ENCODE measurements around the gene KCTD13. TPM values are rescaled to one million over a fixed set of nuclear protein-coding genes. Genes with fewer than 3 reads are reported as not detected.
"Not testable (repeated sequence)": the region's sequence is repeated elsewhere in the genome, so short reads cannot be mapped to it uniquely, and the experiment has no call there.

Gene KCTD13
- total RNA-seq, 1 experiment from 2014 or later = 14.9 TPM

DNA sequence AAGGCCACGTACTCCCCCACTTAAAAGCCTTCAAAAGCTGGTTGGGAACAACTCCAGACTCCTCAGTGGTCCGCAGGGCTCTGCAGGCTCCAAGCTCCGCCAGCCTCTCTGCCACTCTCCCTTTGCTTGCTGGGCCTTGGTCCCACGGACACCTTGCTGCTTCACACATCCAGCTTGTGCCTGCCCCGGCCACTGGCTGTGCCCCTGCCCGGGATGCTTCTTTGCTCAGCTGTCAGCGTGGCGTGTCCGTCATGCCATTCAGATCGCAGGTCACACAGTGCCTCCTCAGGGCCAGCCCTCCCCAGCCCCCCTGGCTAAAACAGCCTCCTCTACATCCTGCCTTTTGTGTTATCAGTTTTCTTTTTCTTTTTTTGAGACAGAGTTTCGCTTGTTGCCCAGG, 13.9 kb downstream of the KCTD13 start:
- no peaks in the 10 kb centered on the region for H3K9me3 ChIP-seq
- H3K4me3 ChIP-seq (ENCODE audit: low read depth, low read length) = no peak overlapping the region
- Mint-ChIP-seq H3K9me3 (ENCODE audit: unreplicated experiment) (no peaks in the 10 kb centered on the region), H3K27me3 (ENCODE audit: insufficient read depth, unreplicated experiment) (no peaks in the 10 kb centered on the region), H3K4me1 (ENCODE audit: low read depth, unreplicated experiment) (peaks cover 9% of the 10 kb centered on the region), H3K4me3 (ENCODE audit: unreplicated experiment) (no peak overlapping the region), H3K36me3 (ENCODE audit: insufficient read depth, unreplicated experiment) (peaks cover 11% of the 10 kb centered on the region), H3K27ac (ENCODE audit: unreplicated experiment) (no peak overlapping the region)
- H3K4me1 ChIP-seq = no peaks in the 10 kb centered on the region
- intact Hi-C loops (cut with micrococcal nuclease; ENCODE audit: unreplicated experiment) = no loop called here
- H3K36me3 ChIP-seq (ENCODE audit: control insufficient read depth, insufficient read depth, low read length) = no peaks in the 10 kb centered on the region
- CTCF ChIA-PET = interaction anchor here (1.0 kb wide), 1 partner anchor 120 kb away, joined by 3 read pairs; no protein-coding TSS in a partner anchor
- no peaks in the 10 kb centered on the region for H3K27me3 ChIP-seq (replicated peaks; ENCODE audit: control insufficient read depth, insufficient read depth, low read length)
- no peak for TF ChIP-seq CTCF (IDR thresholded peaks at IDR 0.05; ENCODE audit: insufficient read depth in 1 of 2, low read depth in 1 of 2, low read length in 1 of 2, severe bottlenecking in 1 of 2, unreplicated experiment in 1 of 2)
- DNase-seq = no peak
- BruUV-seq (replicated peaks) = no TSS peak
- POLR2A ChIA-PET = no interaction called here

DNA sequence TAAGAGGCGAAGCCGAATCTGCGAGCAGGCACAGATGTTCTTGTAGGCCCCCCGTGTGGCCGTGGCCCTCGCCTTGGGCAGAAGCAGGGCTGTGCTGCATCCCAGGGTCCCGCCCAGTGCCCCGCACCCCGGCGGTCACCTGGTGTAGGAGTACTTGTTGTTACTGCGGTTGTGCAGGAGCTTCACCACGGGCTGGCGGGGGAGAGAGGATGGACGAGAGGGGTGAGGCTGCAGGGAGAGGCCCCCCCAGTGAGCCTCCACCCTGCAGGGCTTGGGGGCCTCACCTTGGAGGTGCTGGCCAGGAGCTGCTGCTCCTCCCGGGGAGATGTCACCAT, 14.4 kb downstream of the KCTD13 start:
- no peaks in the 10 kb centered on the region for H3K27me3 Mint-ChIP-seq (ENCODE audit: insufficient read depth, unreplicated experiment)
- no peaks in the 10 kb centered on the region for H3K4me1 ChIP-seq
- no peaks in the 10 kb centered on the region for H3K27me3 ChIP-seq (replicated peaks; ENCODE audit: control insufficient read depth, insufficient read depth, low read length)
- ChIA-PET CTCF (interaction anchor here (1.0 kb wide), 1 partner anchor 121 kb away, joined by 3 read pairs; no protein-coding TSS in a partner anchor), POLR2A (no interaction called here)
- H3K4me1 Mint-ChIP-seq (ENCODE audit: low read depth, unreplicated experiment) = peaks cover 9% of the 10 kb centered on the region
- no peak overlapping the region for H3K4me3 Mint-ChIP-seq (ENCODE audit: unreplicated experiment)
- no peaks in the 10 kb centered on the region for H3K36me3 ChIP-seq (ENCODE audit: control insufficient read depth, insufficient read depth, low read length)
- H3K9me3 ChIP-seq = no peaks in the 10 kb centered on the region
- intact Hi-C loops (cut with micrococcal nuclease; ENCODE audit: unreplicated experiment) = no loop called here
- no peaks in the 10 kb centered on the region for H3K9me3 Mint-ChIP-seq (ENCODE audit: unreplicated experiment)
- H3K4me3 ChIP-seq (ENCODE audit: low read depth, low read length) = no peak overlapping the region
- no peak for TF ChIP-seq CTCF (IDR thresholded peaks at IDR 0.05; ENCODE audit: insufficient read depth in 1 of 2, low read depth in 1 of 2, low read length in 1 of 2, severe bottlenecking in 1 of 2, unreplicated experiment in 1 of 2)
- no TSS peak for BruUV-seq (replicated peaks)
- peaks cover 11% of the 10 kb centered on the region for H3K36me3 Mint-ChIP-seq (ENCODE audit: insufficient read depth, unreplicated experiment)
- no peak overlapping the region for H3K27ac Mint-ChIP-seq (ENCODE audit: unreplicated experiment)
- no peak for DNase-seq

DNA sequence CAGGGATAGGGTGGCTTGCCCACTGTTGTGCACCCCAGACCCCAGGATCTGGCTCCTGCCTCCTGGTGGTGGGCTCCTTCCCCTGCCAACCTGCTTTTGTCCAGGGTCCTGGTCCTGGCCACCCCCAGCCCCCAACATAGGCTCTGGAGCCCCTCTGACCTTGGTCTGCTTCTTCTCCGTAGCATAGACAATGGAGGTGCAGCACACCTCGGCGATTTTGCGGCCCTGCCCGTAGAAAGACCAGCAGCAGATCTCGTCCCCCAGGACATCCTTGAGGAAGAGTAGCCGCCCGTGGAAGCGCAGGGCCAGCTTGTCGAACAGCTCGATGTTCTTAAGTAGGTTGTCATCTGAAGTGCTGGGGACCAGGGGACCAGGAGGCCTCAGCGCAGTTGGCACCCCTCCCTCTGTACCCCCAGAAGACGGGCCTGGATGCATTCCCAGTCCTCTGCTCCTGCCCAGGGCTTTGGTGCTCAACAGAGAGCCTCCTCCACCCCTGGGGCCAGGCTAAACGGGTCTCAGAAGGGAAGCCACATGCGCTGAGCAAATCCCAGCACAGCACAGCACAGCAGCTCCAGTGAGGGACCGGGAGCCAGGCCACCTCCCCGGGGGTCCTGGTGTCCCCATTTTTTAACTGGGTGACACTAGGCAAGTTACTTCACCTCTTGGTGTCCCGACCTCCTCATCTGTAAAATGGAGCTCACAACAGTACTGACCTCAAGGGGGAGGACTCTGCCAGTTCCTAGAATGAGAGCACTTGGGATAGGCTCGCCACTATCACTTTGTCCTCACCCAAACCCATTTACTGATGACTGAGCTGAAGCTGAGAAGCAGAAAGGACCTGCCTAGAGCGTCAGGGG, 15.0 kb downstream of the KCTD13 start:
- no peaks in the 10 kb centered on the region for H3K4me1 ChIP-seq
- H3K9me3 ChIP-seq = no peaks in the 10 kb centered on the region
- Mint-ChIP-seq H3K27me3 (ENCODE audit: insufficient read depth, unreplicated experiment) (no peaks in the 10 kb centered on the region), H3K4me1 (ENCODE audit: low read depth, unreplicated experiment) (peaks cover 6% of the 10 kb centered on the region), H3K27ac (ENCODE audit: unreplicated experiment) (no peak overlapping the region), H3K4me3 (ENCODE audit: unreplicated experiment) (no peak overlapping the region), H3K9me3 (ENCODE audit: unreplicated experiment) (no peaks in the 10 kb centered on the region), H3K36me3 (ENCODE audit: insufficient read depth, unreplicated experiment) (peaks cover 13% of the 10 kb centered on the region)
- ChIA-PET POLR2A (no interaction called here), CTCF (interaction anchor here (1.0 kb wide), 1 partner anchor 121 kb away, joined by 3 read pairs; no protein-coding TSS in a partner anchor)
- no peak overlapping the region for H3K4me3 ChIP-seq (ENCODE audit: low read depth, low read length)
- H3K27me3 ChIP-seq (replicated peaks; ENCODE audit: control insufficient read depth, insufficient read depth, low read length) = no peaks in the 10 kb centered on the region
- TF ChIP-seq CTCF (IDR thresholded peaks at IDR 0.05; ENCODE audit: insufficient read depth in 1 of 2, low read depth in 1 of 2, low read length in 1 of 2, severe bottlenecking in 1 of 2, unreplicated experiment in 1 of 2) = no peak
- intact Hi-C loops (cut with micrococcal nuclease; ENCODE audit: unreplicated experiment) = no loop called here
- no peak for DNase-seq
- no peaks in the 10 kb centered on the region for H3K36me3 ChIP-seq (ENCODE audit: control insufficient read depth, insufficient read depth, low read length)
- no TSS peak for BruUV-seq (replicated peaks)

- H3K27ac Mint-ChIP-seq (ENCODE audit: unreplicated experiment); H3K36me3 ChIP-seq (ENCODE audit: control insufficient read depth, insufficient read depth, low read length); H3K9me3 Mint-ChIP-seq (ENCODE audit: unreplicated experiment); CTCF ChIA-PET; H3K4me1 ChIP-seq; H3K27me3 Mint-ChIP-seq (ENCODE audit: insufficient read depth, unreplicated experiment); BruUV-seq (replicated peaks); H3K4me1 Mint-ChIP-seq (ENCODE audit: low read depth, unreplicated experiment); H3K9me3 ChIP-seq; intact Hi-C loops (cut with micrococcal nuclease; ENCODE audit: unreplicated experiment); H3K4me3 Mint-ChIP-seq (ENCODE audit: unreplicated experiment); H3K36me3 Mint-ChIP-seq (ENCODE audit: insufficient read depth, unreplicated experiment); H3K27me3 ChIP-seq (replicated peaks; ENCODE audit: control insufficient read depth, insufficient read depth, low read length); H3K4me3 ChIP-seq (ENCODE audit: low read depth, low read length); POLR2A ChIA-PET; DNase-seq: not testable (repeated sequence)
Observed at GRCh38 chr16:29909851-29910250, 16.2 kb downstream of the KCTD13 start.
